HG03520 (cell line): ENCODE data around the gene XNDC1N.
A peak's percentile ranks its signal among the peaks of the same experiment; 100 is the strongest.

Source experiments
- ATAC-seq: cut with Tn5 transposase; IDR thresholded peaks from one replicate; pipeline ENCODE4 v1.9.1; 2021; ENCODE audit warnings: mild to moderate bottlenecking, moderate library complexity; ENCODE audit not compliant: unreplicated experiment

The XNDC1N gene, protein sequence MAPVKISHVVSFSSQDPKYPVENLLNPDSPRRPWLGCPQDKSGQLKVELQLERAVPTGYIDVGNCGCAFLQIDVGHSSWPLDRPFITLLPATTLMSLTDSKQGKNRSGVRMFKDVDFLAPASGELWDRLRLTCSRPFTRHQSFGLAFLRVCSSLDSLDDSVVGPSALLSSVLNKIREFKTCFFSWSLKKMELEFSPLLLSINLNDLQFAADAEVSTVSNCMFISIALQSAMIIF

GRCh38 chr11:71927820-71928736 is at the start of gene XNDC1N:
Gene XNDC1N, minus strand, starts transcription at chr11:71928594. Its CDS starts 5,241 bp downstream, at chr11:71923353.
- ATAC-seq = peak; percentile 72

DNA sequence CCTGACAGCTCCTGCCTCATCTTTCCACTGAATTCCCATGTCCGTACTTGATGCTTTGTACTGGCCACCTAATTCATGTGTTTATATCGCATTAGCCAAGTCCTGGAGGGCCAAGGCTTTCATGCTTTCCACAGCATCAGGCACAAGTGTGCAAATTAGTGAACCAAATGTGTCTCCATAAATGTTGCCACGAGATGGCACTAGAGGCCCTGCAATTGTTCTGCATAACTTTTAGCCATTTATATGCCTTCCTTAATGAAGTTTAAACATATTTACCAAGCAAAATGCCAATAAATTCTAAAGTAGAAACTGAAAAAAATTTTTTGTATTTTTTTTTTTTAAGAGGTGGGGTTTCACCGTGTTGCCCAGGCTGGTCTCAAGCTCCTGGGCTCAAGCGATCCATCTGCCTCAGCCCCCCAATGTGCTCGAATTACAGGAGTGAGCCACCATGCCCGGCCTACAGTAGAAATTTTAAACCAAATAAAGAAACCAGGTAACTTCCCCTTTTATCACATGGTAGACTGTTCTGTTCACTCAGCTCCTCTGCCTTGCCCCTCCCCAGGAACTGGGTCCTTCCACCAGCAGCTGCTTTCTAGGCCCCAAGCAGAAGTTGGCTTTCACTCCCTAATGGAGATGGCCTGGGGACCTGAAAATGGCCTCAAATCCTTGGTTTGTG is 49.5 kb upstream of the XNDC1N start:
- no peak for ATAC-seq

GRCh38 chr11:71977090-71977489 is 48.7 kb upstream of the XNDC1N start:
- ATAC-seq = no peak

GRCh38 chr11:71976551-71976950 is 48.2 kb upstream of the XNDC1N start:
- ATAC-seq = no peak

GRCh38 chr11:71971680-71972079 is 43.3 kb upstream of the XNDC1N start:
- no peak for ATAC-seq

DNA sequence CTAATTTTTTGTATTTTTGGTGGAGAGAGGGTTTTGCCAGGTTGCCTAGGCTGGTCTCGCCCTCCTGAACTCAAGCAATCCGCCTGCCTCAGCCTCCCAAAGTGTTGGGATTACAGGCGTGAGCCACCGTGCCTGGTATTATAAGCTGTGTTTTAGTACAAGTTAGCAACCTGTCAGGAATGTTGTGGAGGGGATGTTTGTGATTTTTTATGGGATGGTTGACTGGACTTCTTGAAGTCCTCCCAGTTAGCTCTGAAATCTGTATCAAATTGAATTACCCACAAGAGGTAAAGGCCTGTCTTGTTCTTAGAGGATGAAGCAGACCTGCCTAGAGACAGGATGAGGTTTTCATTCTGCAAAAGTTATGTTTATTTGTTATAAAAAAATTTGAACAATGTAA is 36.2 kb upstream of the XNDC1N start:
- no peak for ATAC-seq

GRCh38 chr11:71963468-71963867 is 35.1 kb upstream of the XNDC1N start:
- ATAC-seq = no peak

GRCh38 chr11:71962428-71963038 is 34.1 kb upstream of the XNDC1N start:
- no peak for ATAC-seq

GRCh38 chr11:71955898-71956456 is 27.6 kb upstream of the XNDC1N start:
- no peak for ATAC-seq

DNA sequence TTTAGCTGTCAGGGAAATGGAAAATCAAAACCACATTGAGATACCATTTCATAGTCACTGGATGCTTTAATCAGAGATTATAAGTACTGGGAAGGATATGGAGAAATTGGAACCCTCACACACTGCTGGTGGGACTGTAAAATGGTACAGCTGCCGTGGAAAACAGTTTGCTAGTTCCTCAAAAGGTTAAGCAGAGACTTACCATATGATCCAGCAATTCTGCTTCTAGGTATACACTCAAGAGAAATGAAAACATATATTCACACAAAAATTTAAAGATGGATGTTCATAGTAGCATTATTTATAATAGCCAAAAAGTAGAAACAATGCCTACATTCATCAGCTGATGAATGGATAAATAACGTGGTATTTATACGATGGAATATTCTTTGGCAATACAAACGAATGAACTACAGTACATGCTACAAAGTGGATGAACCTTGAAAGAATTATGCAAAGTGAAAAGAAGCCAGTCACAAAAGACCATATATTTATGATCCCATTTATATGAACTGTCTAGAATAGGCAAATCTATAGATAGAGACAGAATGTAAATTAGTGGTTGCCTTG is 23.4 kb upstream of the XNDC1N start:
- ATAC-seq = no peak

- ATAC-seq = no peak
Measured at GRCh38 chr11:71949034-71949433, 20.6 kb upstream of the XNDC1N start.

DNA sequence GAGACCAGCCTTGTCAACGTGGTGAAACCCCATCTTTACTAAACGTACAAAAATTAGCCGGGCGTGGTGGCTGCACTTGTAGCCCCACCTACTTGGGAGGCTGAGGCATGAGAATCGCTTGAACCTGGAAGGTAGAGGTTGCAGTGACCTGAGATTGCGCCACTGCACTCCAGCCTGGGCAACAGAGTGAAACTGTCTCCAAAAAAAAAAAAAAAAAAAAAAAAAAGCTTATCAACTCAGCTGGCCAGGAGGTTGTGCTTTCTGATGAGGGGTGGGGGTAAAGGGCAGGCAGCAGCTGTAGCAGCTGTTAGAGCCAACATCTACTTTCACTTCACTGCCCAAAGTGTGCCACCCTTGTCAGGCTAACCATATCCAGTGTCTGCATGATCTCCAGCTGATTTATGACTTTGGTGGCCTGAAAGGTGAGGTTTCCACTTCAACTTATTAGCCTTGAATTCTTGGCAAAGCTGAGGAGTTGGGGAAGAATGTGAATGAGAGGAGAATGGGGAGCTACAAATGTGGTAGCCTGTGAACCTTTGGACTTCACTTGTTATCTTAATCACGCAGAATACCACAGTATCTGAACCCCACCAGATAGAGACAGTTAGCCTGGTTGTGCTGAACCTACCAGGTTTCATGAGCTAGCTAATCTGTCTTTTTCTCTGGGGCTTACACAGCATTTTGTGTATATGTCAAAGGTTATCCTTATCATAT is 20.1 kb upstream of the XNDC1N start:
- ATAC-seq = no peak

GRCh38 chr11:71947498-71947897 is 19.1 kb upstream of the XNDC1N start:
- no peak for ATAC-seq

DNA sequence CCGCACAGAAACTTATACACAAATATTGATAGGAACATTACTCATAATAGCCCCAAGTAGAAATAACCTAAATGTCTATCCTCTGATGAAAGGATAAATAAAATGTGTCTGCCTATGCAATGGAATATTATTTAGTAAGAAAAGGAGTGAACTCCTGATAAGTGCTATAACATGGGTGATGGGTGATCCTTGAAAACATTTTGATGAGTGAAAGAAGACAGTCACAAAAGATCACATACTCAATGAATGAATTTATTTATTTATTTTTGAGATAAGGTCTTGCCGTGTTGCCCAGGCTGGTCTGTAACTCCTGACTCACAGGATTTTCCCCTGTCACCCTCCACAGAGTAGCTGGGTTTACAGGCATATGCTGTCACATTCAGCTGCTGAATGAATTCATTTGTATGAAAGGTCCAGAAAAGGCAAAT is 17.8 kb upstream of the XNDC1N start:
- no peak for ATAC-seq

- ATAC-seq = no peak
Measured at GRCh38 chr11:71940561-71941219, 12.3 kb upstream of the XNDC1N start.

GRCh38 chr11:71937826-71938225 is 9.4 kb upstream of the XNDC1N start:
- no peak for ATAC-seq

DNA sequence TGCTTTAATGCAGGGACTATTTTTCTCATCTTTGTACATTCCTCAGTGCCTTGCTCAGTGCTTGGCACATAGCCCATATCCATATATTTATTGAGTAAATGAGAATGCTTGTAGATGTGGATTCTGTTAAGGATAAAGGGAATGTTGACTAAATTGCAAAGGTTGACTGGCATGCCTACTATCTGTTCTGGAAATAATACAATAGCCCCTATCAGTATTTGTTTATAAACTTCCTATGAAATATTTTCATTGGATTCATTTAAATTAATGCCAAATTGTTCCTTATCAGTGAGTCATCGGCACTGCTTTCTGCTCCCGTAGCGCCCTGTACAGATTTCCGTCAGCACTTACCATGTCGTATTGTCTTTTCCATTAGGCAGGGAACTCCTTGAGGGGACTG is 8.4 kb upstream of the XNDC1N start:
- ATAC-seq = no peak

DNA sequence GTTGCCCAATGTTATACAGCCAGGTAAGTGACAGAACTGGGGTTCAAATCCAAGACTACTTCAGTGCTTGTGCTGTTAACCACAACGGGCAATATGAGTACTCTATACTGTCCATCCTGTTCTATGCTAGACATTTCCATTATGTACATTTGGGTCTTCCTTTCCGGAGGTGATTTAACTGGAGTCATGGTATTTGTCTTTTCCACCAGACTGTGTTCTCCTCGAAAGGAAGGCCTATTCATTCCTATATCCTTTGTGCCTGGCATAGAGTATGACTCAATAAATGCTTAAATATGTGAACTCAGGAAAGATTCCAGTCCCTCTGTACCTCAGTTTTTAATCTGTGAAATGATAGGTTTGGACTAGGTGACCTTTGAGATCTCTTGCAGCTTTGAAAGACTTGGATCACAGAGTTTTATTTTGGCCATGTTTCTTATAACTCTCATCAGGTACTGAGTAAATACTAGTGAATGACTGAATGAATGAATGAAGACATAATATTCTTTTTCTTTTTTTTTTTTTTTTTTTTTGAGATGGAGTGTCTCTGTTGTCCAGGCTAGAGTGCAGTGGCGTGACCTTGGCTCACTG is 7.0 kb upstream of the XNDC1N start:
- ATAC-seq = no peak

DNA sequence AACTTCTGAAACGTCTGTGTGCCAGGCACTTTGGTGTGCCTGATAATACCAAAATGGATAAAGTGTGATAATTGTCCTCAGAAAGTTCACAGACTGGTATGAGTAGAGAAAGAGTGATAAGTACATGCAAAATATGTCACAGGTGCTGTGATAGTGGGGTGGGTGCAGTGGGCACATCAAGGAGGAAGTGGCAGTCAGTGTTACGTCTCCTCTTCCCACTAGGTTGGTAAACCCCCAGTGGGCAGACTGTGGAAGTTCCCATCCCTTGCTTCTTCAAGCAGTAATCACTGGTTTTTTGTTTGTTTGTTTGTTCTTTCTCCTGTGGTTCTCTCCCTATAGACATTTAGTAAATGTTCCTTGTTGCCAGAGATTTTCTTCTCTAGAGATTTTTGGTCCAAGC is 5.8 kb upstream of the XNDC1N start:
- no peak for ATAC-seq
